Measurements from ENCODE around the gene MED16.

GRCh38 chr19:850221-850978 is 42.6 kb downstream of the MED16 start:
- TF ChIP-seq RARG (CRISPR knock-in tag; IDR thresholded peaks at IDR 0.05; ENCODE audit: low read depth) (no peak), ARID3A (IDR thresholded peaks at IDR 0.05; ENCODE audit: low read depth, low read length) (no peak), SMAD3 (CRISPR knock-in tag; IDR thresholded peaks at IDR 0.05) (no peak), ZNF589 (CRISPR knock-in tag; conservative IDR thresholded peaks at IDR 0.05) (no peak), RFX5 (IDR thresholded peaks at IDR 0.05; ENCODE audit: low read depth, low read length) (no peak), CBX5 (CRISPR knock-in tag; IDR thresholded peaks at IDR 0.05; ENCODE audit: borderline replicate concordance) (no peak), ESRRA (CRISPR knock-in tag; IDR thresholded peaks at IDR 0.05; ENCODE audit: low read depth) (no peak), ZNF260 (CRISPR knock-in tag; IDR thresholded peaks at IDR 0.05; ENCODE audit: borderline replicate concordance, low read depth) (no peak)
